IMR-90 (cell line): ENCODE data around the gene MPZL1. TPM values are rescaled to one million over a fixed set of nuclear protein-coding genes. Genes with fewer than 3 reads are reported as not detected.

Experiments
- ATAC-seq: fragments of 200-7000 bp; cut with Tn5 transposase; 2 replicates; pipeline ENCODE4 v1.9.1; 2020; ENCODE audit warnings: low read depth, mild to moderate bottlenecking, moderate library complexity
- BruUV-seq: library from RNA; stranded (reverse); fragments of 400-500 nt; replicated peaks from 2 replicates; lab custom pipeline; 2021; lab: Mats Ljungman, UMichigan
- CTCF ChIA-PET: fragments of 300-600 bp; formaldehyde crosslinking; extraction: SDS; loops from one replicate; lab custom pipeline; 2021; ENCODE audit warnings: antibody characterized with exemption; lab: Yijun Ruan, JAX
- POLR2A ChIA-PET: fragments of 300-600 bp; sonication (Branson Sonifier 250); formaldehyde crosslinking; loops from one replicate; lab custom pipeline; 2022; ENCODE audit warnings: antibody characterized with exemption; ENCODE audit not compliant: unreplicated experiment; lab: Charles Lee
- DNase-seq: peaks from one replicate; pipeline ENCODE4 v3.0.0; 2013
- H2AFZ ChIP-seq: replicated peaks from 2 replicates; pipeline ENCODE3; 2013; ENCODE audit warnings: low read length, mild to moderate bottlenecking; ENCODE audit not compliant: poor library complexity
- H2AK5ac ChIP-seq: 2 replicates; pipeline ENCODE4 v1.6.1; 2013; ENCODE audit warnings: low read depth, low read length, inconsistent platforms
- H2AK9ac ChIP-seq: replicated peaks from 2 replicates; pipeline ENCODE3; 2013; ENCODE audit warnings: mild to moderate bottlenecking, low read depth, low read length, moderate library complexity; ENCODE audit not compliant: poor library complexity
- H2BK120ac ChIP-seq: 2 replicates; pipeline ENCODE4 v1.6.1; 2013; ENCODE audit warnings: low read depth, low read length, inconsistent platforms
- H2BK15ac ChIP-seq: 3 replicates; pipeline ENCODE4 v1.6.1; 2013; ENCODE audit warnings: low read depth, low read length, inconsistent platforms
- H2BK20ac ChIP-seq: 2 replicates; pipeline ENCODE4 v1.6.1; 2013; ENCODE audit warnings: low read depth, mild to moderate bottlenecking, inconsistent platforms, low read length, moderate library complexity
- H2BK5ac ChIP-seq: 2 replicates; pipeline ENCODE4 v1.6.1; 2013; ENCODE audit warnings: mild to moderate bottlenecking, low read depth, low read length, inconsistent platforms; ENCODE audit not compliant: poor library complexity, severe bottlenecking
- H3K14ac ChIP-seq: replicated peaks from 2 replicates; pipeline ENCODE4 v1.6.1; 2013; ENCODE audit warnings: low read depth, low read length, inconsistent platforms
- H3K18ac ChIP-seq: 2 replicates; pipeline ENCODE4 v1.6.1; 2013; ENCODE audit warnings: low read depth, low read length, control low read depth
- H3K23ac ChIP-seq: 2 replicates; pipeline ENCODE4 v1.6.1; 2013; ENCODE audit warnings: low read depth, low read length, inconsistent platforms
- H3K27ac ChIP-seq: 2 replicates; pipeline ENCODE4 v1.5.1; 2013; ENCODE audit warnings: mild to moderate bottlenecking, control low read depth, low read length; ENCODE audit not compliant: insufficient read depth
- H3K27me3 ChIP-seq: 2 replicates; pipeline ENCODE4 v1.6.1; 2013; ENCODE audit warnings: low read length; ENCODE audit not compliant: control insufficient read depth, insufficient read depth
- H3K36me3 ChIP-seq: 2 replicates; pipeline ENCODE4 v1.6.1; 2013; ENCODE audit warnings: low read length, mixed read lengths; ENCODE audit not compliant: control insufficient read depth, insufficient read depth
- H3K4ac ChIP-seq: 2 replicates; pipeline ENCODE4 v1.6.1; 2013; ENCODE audit warnings: low read depth, low read length, inconsistent platforms
- H3K4me1 ChIP-seq: 2 replicates; pipeline ENCODE4 v1.6.1; 2013; ENCODE audit warnings: low read length, mixed read lengths; ENCODE audit not compliant: control insufficient read depth, insufficient read depth
- H3K4me2 ChIP-seq: 2 replicates; pipeline ENCODE4 v1.6.1; 2013; ENCODE audit warnings: low read depth, mild to moderate bottlenecking, control low read depth, low read length, moderate library complexity
- H3K4me3 ChIP-seq: 2 replicates; pipeline ENCODE4 v1.5.1; 2013; ENCODE audit warnings: low read depth, mild to moderate bottlenecking, control low read depth, low read length, moderate library complexity; ENCODE audit not compliant: insufficient read depth
- H3K56ac ChIP-seq: 2 replicates; pipeline ENCODE4 v1.6.1; 2013; ENCODE audit warnings: low read length, inconsistent platforms; ENCODE audit not compliant: insufficient read depth; ENCODE audit errors: extremely low read depth
- H3K79me1 ChIP-seq, 2 experiments: 2 replicates each; pipeline ENCODE4 v1.6.1; 2013; ENCODE audit warnings: low read length in 2 of 2, inconsistent platforms in 1 of 2, low read depth in 1 of 2
- H3K9ac ChIP-seq: 2 replicates; pipeline ENCODE4 v1.6.1; 2013; ENCODE audit warnings: low read depth, low read length, control low read depth
- H3K9me1 ChIP-seq: 2 replicates; pipeline ENCODE4 v1.6.1; 2013; ENCODE audit warnings: low read length, inconsistent platforms; ENCODE audit not compliant: insufficient read depth
- H3K9me3 ChIP-seq: 2 replicates; pipeline ENCODE4 v1.6.1; 2013; ENCODE audit warnings: low read length; ENCODE audit not compliant: control insufficient read depth, insufficient read depth
- H4K20me1 ChIP-seq: 2 replicates; pipeline ENCODE4 v1.6.1; 2013; ENCODE audit warnings: low read length, inconsistent platforms; ENCODE audit not compliant: insufficient read depth
- H4K5ac ChIP-seq: 2 replicates; pipeline ENCODE4 v1.6.1; 2013; ENCODE audit warnings: mild to moderate bottlenecking, low read depth, low read length, control low read depth
- H4K8ac ChIP-seq, 2 experiments: 2 replicates each; pipeline ENCODE4 v1.6.1; 2013; ENCODE audit warnings: low read depth in 2 of 2, low read length in 2 of 2, control low read depth in 1 of 2, inconsistent platforms in 1 of 2
- H4K91ac ChIP-seq: 2 replicates; pipeline ENCODE4 v1.6.1; 2013; ENCODE audit warnings: low read depth, low read length, inconsistent platforms; ENCODE audit not compliant: insufficient read depth
- NFE2L2 ChIP-seq: fragments of 150-350 bp; IDR thresholded peaks from 2 replicates; pipeline ENCODE4 v1.6.1; 2016; ENCODE audit warnings: low read depth, mild to moderate bottlenecking, low read length
- SMC3 ChIP-seq: fragments of 150-350 bp; IDR thresholded peaks from 2 replicates; pipeline ENCODE4 v1.6.1; 2016; ENCODE audit warnings: low read depth, mild to moderate bottlenecking, antibody characterized with exemption, low read length, moderate library complexity
- WGBS, 2 experiments: methylation state at CpG; one replicate each; pipeline versions ENCODE4 v1.1.5 to v1.1.7; 2013; ENCODE audit warnings: missing lambda C conversion rate in 2 of 2; ENCODE audit not compliant: insufficient read length in 1 of 2; ENCODE audit errors: extremely low coverage in 2 of 2; 5-methylcytosine and 5-hydroxymethylcytosine counted together
- dilution Hi-C: fragments of 300-500 bp; cut with HindIII; formaldehyde crosslinking; loops from one replicate; pipeline ENCODE4 v1.14.3; 2018; ENCODE audit warnings: low sequenced_read_pairs; ENCODE audit not compliant: unreplicated experiment
- in situ Hi-C: fragments of 300-500 bp; cut with MboI; formaldehyde crosslinking; loops from 3 replicates; pipeline ENCODE4 v1.14.3; 2019; ENCODE audit warnings: low sequenced_read_pairs, inconsistent platforms, mixed read lengths
- intact Hi-C: fragments of 100-400 bp; cut with micrococcal nuclease; formaldehyde crosslinking; loops from 2 replicates; pipeline ENCODE4 v1.10.0; 2022
- polyA plus RNA-seq, 3 experiments: library from polyadenylated mRNA; depleted of rRNA; stranded (reverse); fragments of >200 nt; gene quantifications; 2 replicates each; pipeline ENCODE4 v1.2.3, GENCODE V29; 2012; ENCODE audit warnings: low replicate concordance in 1 of 3
- total RNA-seq: library from RNA; depleted of rRNA; stranded (reverse); fragments of >200 nt; gene quantifications from 2 replicates; pipeline ENCODE4 v1.2.3, GENCODE V29; 2012

The MPZL1 gene
- total and polyA plus RNA-seq, 2 of the 4 experiments (the other 2 are of a cell fraction) = 55.3 to 87.3 TPM

GRCh38 chr1:167821969-167822685 is 100.3 kb downstream of the MPZL1 start:
- dilution Hi-C loops = no loop called here
- DNase-seq (peak; percentile 20), ATAC-seq (peak; percentile 18; the same call in 1 of the 2 replicates)
- Histone ChIP-seq H3K4me2 (peak overlapping the region; percentile 48; the same call in 1 of the 2 replicates), H3K4ac (peak overlapping the region; percentile 98), H4K8ac (peak overlapping the region; percentile 81 to 82), H3K27me3 (no peaks in the 10 kb centered on the region), H4K91ac (peak overlapping the region; percentile 95), H2BK5ac (peak overlapping the region; percentile 73), H3K23ac (peak overlapping the region; percentile 94; the same call in 1 of the 2 replicates), H3K56ac (peak overlapping the region; percentile 49; the same call in 1 of the 2 replicates), H3K9me1 (peaks cover 24% of the 10 kb centered on the region), H2BK120ac (peak overlapping the region; percentile 98), H2AK9ac (peak overlapping the region; percentile 20), H2AFZ (peak overlapping the region; percentile 72), H2BK20ac (peak overlapping the region; percentile 100), H3K9ac (peak overlapping the region; percentile 9; the same call in 1 of the 2 replicates), H3K27ac (peak overlapping the region; percentile 28; the same call in 1 of the 2 replicates), H3K18ac (peak overlapping the region; percentile 95), H2AK5ac (peak overlapping the region; percentile 98), H3K4me1 (peaks cover 13% of the 10 kb centered on the region), H2BK15ac (peak overlapping the region; percentile 99), H4K5ac (peak overlapping the region; percentile 82; the same call in 1 of the 2 replicates), H4K20me1 (no peaks in the 10 kb centered on the region), H3K9me3 (no peaks in the 10 kb centered on the region), H3K79me1 (peaks cover 0 to 13% of the 10 kb centered on the region in 2 experiments; a peak in 2 of 4 replicates), H3K4me3 (no peak overlapping the region), H3K36me3 (no peaks in the 10 kb centered on the region), H3K14ac (peak overlapping the region; percentile 92)
- POLR2A ChIA-PET = interaction anchor here (1.0 kb wide), 1 partner anchor 115 kb away, joined by 3 read pairs; the partner anchor contains the start of gene MPC2
- CTCF ChIA-PET = interaction anchor here (0.6 kb wide), 2 partner anchors 189 to 1979 kb away, joined by 3 to 4 read pairs; no protein-coding TSS in a partner anchor
- in situ Hi-C loops = no loop called here
- no TSS peak for BruUV-seq
- intact Hi-C loops = loop anchor here (5.0 kb wide), 1 partner anchor 115 kb away; the partner anchor contains the start of genes DCAF6 and MPC2
- TF ChIP-seq NFE2L2 (peak; percentile 33; the same call in 1 of the 2 replicates), SMC3 (no peak)
- WGBS, 2 experiments = no CpG with 5 or more reads among the region's 4 CpGs
